Psoas muscle (tissue), 8 donors: ENCODE results near the gene DNAJB1. TPM values are rescaled to one million over a fixed set of nuclear protein-coding genes. Genes with fewer than 3 reads are reported as not detected.

Source experiments
- ATAC-seq, 4 donors: fragments of 200-7000 bp; cut with Tn5 transposase; one replicate each; pipeline ENCODE4 v1.9.1; 2020; ENCODE audit warnings: moderate library complexity in 3 of 4, mild to moderate bottlenecking in 2 of 4
- DNase-seq, 2 donors: peaks; one replicate each; pipeline ENCODE4 v3.0.0-alpha.2; 2020
- H3K27ac ChIP-seq: fragments of 200-600 bp; one replicate; pipeline ENCODE4 v1.8.0; 2022
- H3K27me3 ChIP-seq, 3 donors: fragments of 200-600 bp in 1 of 3; one replicate each; pipeline versions ENCODE4 v1.6.1 to v1.8.0; 2013 to 2022; ENCODE audit warnings: low read length in 2 of 3, mild to moderate bottlenecking in 2 of 3, moderate library complexity in 1 of 3; ENCODE audit not compliant: insufficient read depth in 3 of 3
- H3K36me3 ChIP-seq, 2 donors: fragments of 200-600 bp in 1 of 2; one replicate each; pipeline versions ENCODE4 v1.6.1 to v1.8.0; 2013 to 2022; ENCODE audit warnings: low read depth in 1 of 2, mild to moderate bottlenecking in 1 of 2, moderate library complexity in 1 of 2; ENCODE audit not compliant: insufficient read depth in 1 of 2
- H3K4me1 ChIP-seq: fragments of 200-600 bp; one replicate; pipeline ENCODE4 v1.8.0; 2022
- H3K4me3 ChIP-seq: fragments of 200-600 bp; one replicate; pipeline ENCODE4 v1.8.0; 2022; ENCODE audit warnings: mild to moderate bottlenecking
- H3K9me3 ChIP-seq: fragments of 200-600 bp; one replicate; pipeline ENCODE4 v1.8.0; 2022
- CTCF ChIP-seq: fragments of 200-600 bp; IDR thresholded peaks from one replicate; pipeline ENCODE4 v1.8.0; 2022; ENCODE audit warnings: antibody characterized with exemption
- WGBS, 3 donors: extraction: QIAGEN DNeasy Blood & Tissue Kit; methylation state at CpG; one replicate each; pipeline versions ENCODE4 v1.1.6 to v1.1.7; 2013; 5-methylcytosine and 5-hydroxymethylcytosine counted together
- intact Hi-C, 2 donors: fragments of 100-400 bp; cut with DNase I; formaldehyde crosslinking; loops; one replicate each; pipeline versions ENCODE4 v1.11.0 to v1.14.2; 2022
- polyA plus RNA-seq, 3 donors: library from polyadenylated mRNA; stranded (reverse); fragments of 200-250 nt; gene quantifications; one replicate each; pipeline ENCODE4 v1.2.3, GENCODE V29; 2013
- total RNA-seq, 4 donors: library from RNA; stranded (reverse); fragmentation: NEBNext Ultra II Directional in 2 of 4; extraction: Animal tissue kit (Norgen Biotek cat#: 25700) in 2 of 4; gene quantifications; one replicate each; pipeline versions ENCODE4 v1.2.1 to v1.2.4, GENCODE V29; 2021 to 2023
- donor health status: healthy with polysubstance abuse.
- donor health status: DM: no; HTN: no; CAD: no; lungs with moderate emphysema.
- donor health status: Bipolar disorder and iron deficiency.
- donor health status: healthy.
- donor health status: DM: yes; HTN: yes; CAD: no.
- donor health status: DM: no; HTN: no; CAD: no.
- donor health status: DM: no; HTN: no; CAD: no.
- donor health status: DM: yes; HTN: yes; CAD: no.

Gene DNAJB1
- total and polyA plus RNA-seq, 7 donors, result 20.8 to 105 (median 32.6) TPM

DNA sequence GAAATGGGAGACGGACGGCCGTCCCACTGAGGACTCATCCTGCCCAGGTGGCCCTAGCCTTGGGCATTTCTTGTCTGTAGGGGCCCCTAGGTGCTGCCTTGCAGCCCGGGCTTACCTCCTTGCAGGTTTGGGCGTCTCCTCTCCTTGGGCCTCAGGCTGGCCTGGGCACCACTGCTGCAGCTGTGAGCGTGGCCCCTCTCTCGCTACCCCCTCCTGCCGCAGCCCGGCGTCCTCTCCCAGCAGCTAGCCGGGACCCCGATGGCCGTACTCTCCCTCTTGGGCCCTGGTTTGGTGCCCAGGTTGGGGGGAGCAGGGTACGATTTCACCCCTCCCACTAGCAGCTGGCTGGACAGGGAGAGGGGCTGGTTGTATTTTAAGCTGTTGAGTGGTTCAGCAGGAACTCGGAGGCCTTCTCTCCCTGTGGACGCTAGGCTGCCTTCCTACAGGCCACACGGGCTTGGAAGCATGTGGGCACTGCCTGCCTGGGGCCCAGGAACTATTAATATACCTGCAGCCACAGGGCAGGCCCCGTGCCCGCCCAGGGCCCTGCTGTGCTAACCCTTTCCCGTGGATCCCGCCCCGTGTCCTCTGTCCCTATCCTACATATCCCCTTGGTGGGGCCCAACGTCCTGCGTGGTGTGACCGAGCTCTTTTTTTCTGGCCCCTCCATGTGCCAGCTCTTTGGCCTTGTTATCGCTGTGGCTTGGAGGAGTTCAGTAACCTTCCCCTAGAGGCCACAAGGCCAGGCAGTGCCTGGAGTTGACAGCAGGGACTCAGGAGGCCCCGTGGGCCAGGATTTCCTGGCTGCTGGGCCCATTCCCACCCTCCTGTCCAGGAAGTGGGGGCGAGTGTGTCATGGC is 41.9 kb upstream of the DNAJB1 start:
- peak; percentile 68 to 90 for DNase-seq

DNA sequence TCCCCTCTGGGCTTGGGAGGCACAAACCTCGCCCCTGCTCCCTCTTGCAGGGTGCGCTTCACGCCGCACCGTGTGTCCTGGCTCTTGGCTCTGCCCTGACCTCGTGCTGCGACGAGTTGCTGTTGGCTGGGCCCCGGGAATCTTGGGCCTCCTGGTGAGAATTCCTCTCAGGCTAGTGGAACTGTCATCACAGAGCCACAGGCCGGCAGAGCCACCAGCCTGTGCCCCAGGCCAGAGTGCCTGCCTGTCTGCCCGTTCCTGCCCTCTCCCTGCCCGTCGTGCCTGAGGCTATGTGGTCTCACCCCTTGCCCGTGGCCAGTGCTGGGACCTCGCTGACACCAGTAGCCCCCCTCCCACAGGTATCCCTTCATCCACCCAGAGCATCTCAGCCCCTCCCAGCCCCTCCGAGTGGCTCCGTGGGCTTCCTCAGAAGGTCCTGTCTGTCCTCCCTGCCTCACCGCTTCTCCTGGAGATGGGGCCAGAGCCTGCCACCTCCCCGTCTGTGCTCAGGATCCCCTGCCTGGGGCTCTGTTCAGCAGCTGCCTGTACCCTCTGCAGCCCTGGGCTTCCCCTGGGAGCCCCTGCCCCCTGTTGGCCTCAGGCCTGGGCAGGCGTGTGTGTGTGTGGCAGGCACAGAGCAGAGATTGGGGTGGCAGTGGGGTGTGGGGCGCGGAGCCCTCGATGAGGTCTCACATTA is 40.3 kb upstream of the DNAJB1 start:
- Histone ChIP-seq H3K36me3 (peaks cover 0 to 4% of the 10 kb centered on the region in 2 donors), H3K4me1 (peaks cover 51% of the 10 kb centered on the region), H3K4me3 (peak overlapping the region; percentile 74), H3K27ac (peak overlapping the region; percentile 96), H3K27me3 (no peaks in the 10 kb centered on the region), H3K9me3 (no peaks in the 10 kb centered on the region)
- ATAC-seq (peak in 3 of 4 donors; percentile 10 to 18 (median 12)), DNase-seq (peak; percentile 30 to 79)
- WGBS, 3 donors, result 25 to 32% (median 31%) methylated on average over 23 of the region's 23 CpGs
- intact Hi-C loops, result no loop called here
- no peak for TF ChIP-seq CTCF

More for the DNA sequence above, 41.9 kb upstream of the DNAJB1 start:
- peak overlapping the region; percentile 96 for H3K27ac ChIP-seq
- no peaks in the 10 kb centered on the region for H3K9me3 ChIP-seq
- H3K36me3 ChIP-seq, result peaks cover 0 to 9% of the 10 kb centered on the region in 2 donors
- ATAC-seq, result peak; percentile 63 to 71 (median 67)
- peaks cover 44% of the 10 kb centered on the region for H3K4me1 ChIP-seq
- no peak for TF ChIP-seq CTCF
- 21 to 31% (median 24%) methylated on average over 26 to 28 of the region's 28 CpGs for WGBS, 3 donors
- intact Hi-C loops, result loop anchor here in 1 of 2 donors (5.0 kb wide), 2 partner anchors 43 to 1408 kb away; partner anchors contain the start of genes DNAJB1, IER2 and STX10
- no peaks in the 10 kb centered on the region for H3K27me3 ChIP-seq
- H3K4me3 ChIP-seq, result peak overlapping the region; percentile 74

- peaks cover 58% of the 10 kb centered on the region for H3K4me1 ChIP-seq
- no peaks in the 10 kb centered on the region for H3K9me3 ChIP-seq
- H3K36me3 ChIP-seq, result peaks cover 0 to 10% of the 10 kb centered on the region in 2 donors
- peak overlapping the region; percentile 96 for H3K27ac ChIP-seq
- H3K4me3 ChIP-seq, result peak overlapping the region; percentile 33
- peak; percentile 56 to 64 (median 60) for ATAC-seq
- H3K27me3 ChIP-seq, result no peaks in the 10 kb centered on the region
- WGBS, 3 donors, result 6 to 8% (median 7%) methylated on average over 18 of the region's 18 CpGs
- peak; percentile 82 to 94 for DNase-seq
- peak; percentile 96 for TF ChIP-seq CTCF
- intact Hi-C loops, result no loop called here
These were observed 38.5 kb upstream of the DNAJB1 start for GRCh38 chr19:14556662-14557188.

DNA sequence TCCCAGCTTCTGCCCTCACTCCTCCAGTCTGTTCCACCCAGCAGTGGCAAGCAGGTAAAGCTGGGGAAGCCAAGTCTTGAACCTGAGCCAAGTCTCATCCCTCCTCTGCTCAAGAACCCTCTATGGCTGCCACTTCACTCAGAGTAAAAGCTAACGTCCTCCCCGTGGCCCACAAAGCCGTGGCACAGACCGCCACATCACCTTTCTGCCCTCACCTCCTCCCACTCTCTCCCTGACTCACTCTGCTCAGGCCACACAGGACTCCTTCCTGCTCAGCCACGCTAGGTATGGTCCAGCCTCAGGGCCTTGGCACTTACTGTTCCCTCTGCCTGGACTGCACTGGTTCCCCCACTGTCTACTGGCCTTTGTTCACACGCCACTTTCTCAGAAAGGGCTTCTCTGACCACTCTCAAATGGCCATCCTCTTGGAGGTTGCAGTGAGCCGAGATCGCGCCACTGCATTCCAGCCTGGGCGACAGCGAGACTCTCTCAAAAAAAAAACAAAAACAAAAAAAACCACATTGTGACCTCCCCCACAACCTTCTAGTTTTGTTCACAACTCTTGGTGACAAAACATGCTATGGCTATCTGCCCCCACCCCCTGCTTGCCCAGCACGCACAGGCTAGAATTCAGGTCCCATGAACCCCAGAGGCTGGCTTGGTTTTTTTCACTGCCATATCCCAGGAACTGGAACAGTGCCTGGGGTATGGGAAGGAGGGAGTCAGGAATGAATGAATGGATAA is 37.9 kb upstream of the DNAJB1 start:
- Histone ChIP-seq H3K27me3 (no peaks in the 10 kb centered on the region), H3K9me3 (no peaks in the 10 kb centered on the region), H3K4me3 (peak overlapping the region; percentile 33), H3K4me1 (peaks cover 57% of the 10 kb centered on the region), H3K36me3 (peaks cover 0 to 10% of the 10 kb centered on the region in 2 donors), H3K27ac (peak overlapping the region; percentile 96)
- 73 to 87% (median 80%) methylated on average over 12 of the region's 12 CpGs for WGBS, 3 donors
- DNase-seq (no peak), ATAC-seq (no peak)
- TF ChIP-seq CTCF, result no peak
- intact Hi-C loops, result no loop called here
